Breast epithelium (tissue), 3 donors: ENCODE measurements around the gene ARHGAP4.

Experiments used
- POLR2A ChIP-seq: fragments of 450-650 bp; IDR thresholded peaks from one replicate; pipeline ENCODE4 v1.6.1; 2016; ENCODE audit warnings: antibody characterized with exemption, mild to moderate bottlenecking, moderate library complexity
- TF ChIP-seq, protein P1 (sequence below), 3 donors: fragments of 450-650 bp; IDR thresholded peaks; one replicate each; pipeline ENCODE4 v1.5.1; 2016 to 2017; ENCODE audit warnings: antibody characterized with exemption in 3 of 3, mild to moderate bottlenecking in 3 of 3, moderate library complexity in 3 of 3

DNA sequence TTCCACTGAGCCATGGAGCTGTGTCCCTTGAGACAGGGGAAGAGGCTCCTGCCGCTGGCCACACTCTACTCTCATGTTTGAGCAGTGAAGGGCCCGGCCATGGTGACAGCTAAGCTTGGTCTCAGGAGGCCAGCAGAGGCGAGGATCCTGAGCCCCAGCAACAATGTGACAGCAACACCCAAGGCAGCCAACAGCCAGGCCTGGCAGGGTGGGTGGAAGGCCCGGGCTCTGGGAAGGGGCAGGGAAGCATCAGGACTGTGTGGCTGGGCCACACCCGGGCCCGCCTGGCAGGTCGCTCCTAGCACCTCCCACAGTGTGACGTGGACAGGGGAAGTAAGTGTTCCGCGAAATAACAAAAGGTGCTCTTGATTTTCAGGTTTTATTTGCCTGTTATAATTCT lies 64.9 kb downstream of the ARHGAP4 start:
- TF ChIP-seq, protein P1, sequence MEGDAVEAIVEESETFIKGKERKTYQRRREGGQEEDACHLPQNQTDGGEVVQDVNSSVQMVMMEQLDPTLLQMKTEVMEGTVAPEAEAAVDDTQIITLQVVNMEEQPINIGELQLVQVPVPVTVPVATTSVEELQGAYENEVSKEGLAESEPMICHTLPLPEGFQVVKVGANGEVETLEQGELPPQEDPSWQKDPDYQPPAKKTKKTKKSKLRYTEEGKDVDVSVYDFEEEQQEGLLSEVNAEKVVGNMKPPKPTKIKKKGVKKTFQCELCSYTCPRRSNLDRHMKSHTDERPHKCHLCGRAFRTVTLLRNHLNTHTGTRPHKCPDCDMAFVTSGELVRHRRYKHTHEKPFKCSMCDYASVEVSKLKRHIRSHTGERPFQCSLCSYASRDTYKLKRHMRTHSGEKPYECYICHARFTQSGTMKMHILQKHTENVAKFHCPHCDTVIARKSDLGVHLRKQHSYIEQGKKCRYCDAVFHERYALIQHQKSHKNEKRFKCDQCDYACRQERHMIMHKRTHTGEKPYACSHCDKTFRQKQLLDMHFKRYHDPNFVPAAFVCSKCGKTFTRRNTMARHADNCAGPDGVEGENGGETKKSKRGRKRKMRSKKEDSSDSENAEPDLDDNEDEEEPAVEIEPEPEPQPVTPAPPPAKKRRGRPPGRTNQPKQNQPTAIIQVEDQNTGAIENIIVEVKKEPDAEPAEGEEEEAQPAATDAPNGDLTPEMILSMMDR (IDR thresholded peaks at IDR 0.05), result no peak
- no peak for TF ChIP-seq POLR2A
